ENCODE data around the gene HIPK3. TPM values are rescaled to one million over a fixed set of nuclear protein-coding genes. Genes with fewer than 3 reads are reported as not detected.

The HIPK3 gene
- total and polyA plus RNA-seq, 4 donors, result 17.9 to 189 (median 71.5) TPM

DNA sequence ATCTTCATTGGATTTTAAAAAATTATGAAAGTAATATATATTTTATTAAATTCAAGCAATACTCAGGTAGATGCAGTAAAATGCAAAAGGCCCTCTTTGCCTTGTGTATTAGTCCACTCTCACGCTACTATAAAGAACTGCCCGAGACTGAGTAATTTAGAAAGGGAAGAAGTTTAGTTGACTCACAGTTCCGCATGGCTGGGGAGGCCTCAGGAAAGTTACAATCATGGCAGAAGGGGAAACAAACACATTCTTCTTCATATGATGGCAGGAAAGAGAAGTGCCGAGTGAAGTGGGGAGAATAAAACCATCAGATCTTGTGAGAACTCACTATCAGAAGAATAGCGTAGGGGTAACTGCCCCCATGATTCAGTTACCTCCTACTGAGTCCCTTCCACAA lies 130.8 kb downstream of the HIPK3 start:
- 69 to 74% methylated on average over 5 of the region's 5 CpGs for WGBS, 2 donors

DNA sequence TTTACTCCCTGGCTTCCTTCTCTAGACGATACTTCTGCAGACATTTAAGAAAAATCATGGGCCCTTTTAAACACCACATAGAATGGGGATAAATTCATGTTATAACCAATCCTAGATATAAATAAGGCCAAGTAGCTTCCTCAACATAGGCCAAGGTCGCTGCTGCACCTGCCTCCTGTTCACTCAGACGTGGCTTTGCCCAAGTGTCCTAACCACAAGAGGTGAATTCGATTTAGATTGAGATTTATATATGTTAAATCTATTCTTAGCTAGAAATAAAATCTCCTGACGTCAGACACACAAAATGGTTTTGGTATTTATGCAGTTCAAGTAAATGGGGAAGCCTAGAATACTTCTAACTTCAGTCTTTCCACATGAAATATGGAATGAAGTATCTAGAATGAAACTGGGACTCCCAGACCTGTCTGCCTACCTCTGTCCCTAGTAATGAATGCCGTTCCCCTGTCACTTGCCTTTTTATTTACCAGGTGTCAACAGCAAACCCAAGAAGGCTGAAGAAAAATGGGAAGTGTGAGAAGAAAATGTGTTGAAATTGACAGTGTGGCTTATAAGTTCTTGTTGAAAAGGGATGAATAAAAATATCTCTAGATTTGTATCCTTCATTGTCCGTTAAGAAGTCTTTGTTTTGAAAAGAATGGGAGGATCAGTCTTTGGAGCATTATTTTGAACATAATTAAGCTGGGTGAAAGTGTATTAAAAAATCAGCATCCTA lies 131.8 kb downstream of the HIPK3 start:
- H3K27ac ChIP-seq (ENCODE audit: low read depth in 1 of 2, low read length in 1 of 2), result no peak overlapping the region
- no peak overlapping the region for H3K4me3 ChIP-seq
- TF ChIP-seq CTCF (IDR thresholded peaks at IDR 0.05; ENCODE audit: control extremely low read depth, extremely low read depth), result no peak
- no peaks in the 10 kb centered on the region for H3K4me1 ChIP-seq (ENCODE audit: control insufficient read depth in 5 of 5, insufficient read depth in 5 of 5, low read length in 5 of 5)
- no peaks in the 10 kb centered on the region for H3K27me3 ChIP-seq (ENCODE audit: control insufficient read depth in 3 of 3, insufficient read depth in 3 of 3, low read length in 2 of 3)
- WGBS, 2 donors, result 73 to 85% methylated on average over 7 of the region's 7 CpGs
- no peak overlapping the region for H3K9ac ChIP-seq (ENCODE audit: insufficient read depth in 1 of 2, low read length in 2 of 2)
- H3K36me3 ChIP-seq (ENCODE audit: control insufficient read depth in 4 of 4, insufficient read depth in 4 of 4, low read length in 4 of 4), result no peaks in the 10 kb centered on the region
- DNase-seq (no peak), ATAC-seq (ENCODE audit: insufficient read depth, low FRiP score) (no peak)
- peaks cover 0 to 7% (median under 1%) of the 10 kb centered on the region in 4 donors for H3K9me3 ChIP-seq (ENCODE audit: control insufficient read depth in 4 of 4, insufficient read depth in 3 of 4, low read length in 3 of 4)

More for the DNA sequence above, 130.8 kb downstream of the HIPK3 start:
- TF ChIP-seq CTCF (IDR thresholded peaks at IDR 0.05; ENCODE audit: control extremely low read depth, extremely low read depth), result no peak
- Histone ChIP-seq H3K27me3 (ENCODE audit: control insufficient read depth in 3 of 3, insufficient read depth in 3 of 3, low read length in 2 of 3) (peaks cover 0 to 2% (median 0%) of the 10 kb centered on the region in 3 donors), H3K36me3 (ENCODE audit: control insufficient read depth in 4 of 4, insufficient read depth in 4 of 4, low read length in 4 of 4) (no peaks in the 10 kb centered on the region), H3K4me3 (no peak overlapping the region), H3K27ac (ENCODE audit: low read depth in 1 of 2, low read length in 1 of 2) (no peak overlapping the region), H3K4me1 (ENCODE audit: control insufficient read depth in 5 of 5, insufficient read depth in 5 of 5, low read length in 5 of 5) (no peaks in the 10 kb centered on the region), H3K9ac (ENCODE audit: insufficient read depth in 1 of 2, low read length in 2 of 2) (no peak overlapping the region), H3K9me3 (ENCODE audit: control insufficient read depth in 4 of 4, insufficient read depth in 3 of 4, low read length in 3 of 4) (peaks cover 0 to 7% (median under 1%) of the 10 kb centered on the region in 4 donors)
- no peak for DNase-seq
- ATAC-seq (ENCODE audit: insufficient read depth, low FRiP score), result no peak

- Histone ChIP-seq H3K27me3 (ENCODE audit: control insufficient read depth in 3 of 3, insufficient read depth in 3 of 3, low read length in 2 of 3) (no peaks in the 10 kb centered on the region), H3K36me3 (ENCODE audit: control insufficient read depth in 4 of 4, insufficient read depth in 4 of 4, low read length in 4 of 4) (no peaks in the 10 kb centered on the region)
- 80 to 92% methylated on average over 4 of the region's 4 CpGs for WGBS, 2 donors
Measured at GRCh38 chr11:33389635-33390034, 132.5 kb downstream of the HIPK3 start.

More at GRCh38 chr11:33389635-33390034, 132.5 kb downstream of the HIPK3 start:
- no peak overlapping the region for H3K9ac ChIP-seq (ENCODE audit: insufficient read depth in 1 of 2, low read length in 2 of 2)
- peaks cover 0 to 7% (median under 1%) of the 10 kb centered on the region in 4 donors for H3K9me3 ChIP-seq (ENCODE audit: control insufficient read depth in 4 of 4, insufficient read depth in 3 of 4, low read length in 3 of 4)
- ATAC-seq (ENCODE audit: insufficient read depth, low FRiP score) (no peak), DNase-seq (no peak)
- TF ChIP-seq CTCF (IDR thresholded peaks at IDR 0.05; ENCODE audit: control extremely low read depth, extremely low read depth), result no peak
- no peak overlapping the region for H3K27ac ChIP-seq (ENCODE audit: low read depth in 1 of 2, low read length in 1 of 2)
- no peak overlapping the region for H3K4me3 ChIP-seq
- no peaks in the 10 kb centered on the region for H3K4me1 ChIP-seq (ENCODE audit: control insufficient read depth in 5 of 5, insufficient read depth in 5 of 5, low read length in 5 of 5)

All from lung (tissue), 12 donors.